ENCODE results near the gene FSHR.

DNA sequence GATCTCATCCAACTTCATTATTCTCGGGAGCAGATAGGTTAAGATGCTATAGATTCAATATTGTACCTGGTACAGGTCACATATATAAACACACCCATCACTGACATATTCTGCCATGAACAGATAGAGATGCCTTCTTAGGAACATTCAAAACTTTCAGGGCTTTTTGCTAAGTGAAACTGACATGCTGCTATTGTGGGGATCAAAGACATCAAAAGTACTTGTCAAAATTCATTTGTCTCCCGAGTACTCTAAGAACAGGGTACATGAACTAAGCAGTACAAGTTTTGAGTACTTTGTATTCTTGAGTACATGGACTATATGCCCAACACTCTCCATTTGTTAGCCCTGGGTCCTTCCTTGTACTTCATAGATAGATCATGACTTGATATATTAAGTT, 173.5 kb downstream of the FSHR start:
- TF ChIP-seq CTCF (IDR thresholded peaks at IDR 0.05) (no peak), EZH2 (IDR thresholded peaks at IDR 0.05) (no peak), EZH2phosphoT487 (IDR thresholded peaks at IDR 0.05) (no peak)
